Endothelial cell of umbilical vein (primary cell): ENCODE data around the gene MFSD6. TPM values are rescaled to one million over a fixed set of nuclear protein-coding genes. Genes with fewer than 3 reads are reported as not detected.
A peak's percentile ranks its signal among the peaks of the same experiment; 100 is the strongest.

Experiments
- BruUV-seq: library from RNA; stranded (reverse); fragments of 400-500 nt; replicated peaks from 2 replicates; lab custom pipeline; 2021; lab: Mats Ljungman, UMichigan
- CTCF ChIA-PET: fragments of 300-600, 350-600 bp; sonication (Branson Sonifier 250); formaldehyde crosslinking; loops from one replicate; lab custom pipeline; 2021; ENCODE audit warnings: antibody characterized with exemption, inconsistent platforms; lab: Charles Lee
- POLR2A ChIA-PET: fragments of 300-600, 350-600 bp; sonication (Branson Sonifier 250); formaldehyde crosslinking; loops from one replicate; lab custom pipeline; 2021; ENCODE audit warnings: antibody characterized with exemption, inconsistent platforms; lab: Charles Lee
- DNase-seq: peaks from one replicate; pipeline ENCODE4 v3.0.0-alpha.2; 2011; ENCODE audit warnings: low read depth, low spot score
- FAIRE-seq: peaks from 2 replicates; lab custom pipeline; 2011; peaks lifted over from hg19 to GRCh38; lab: Jason Lieb, UNC
- H2AFZ ChIP-seq: 2 replicates; pipeline ENCODE4 v1.6.0; 2012; ENCODE audit warnings: low read depth, low read length, control low read depth, inconsistent platforms
- H3K27ac ChIP-seq: 2 replicates; pipeline ENCODE4 v1.5.1; 2011; ENCODE audit warnings: low read depth, mild to moderate bottlenecking, control low read depth, low read length, moderate library complexity; ENCODE audit not compliant: insufficient read depth
- H3K27me3 ChIP-seq, 2 experiments: 2 replicates each; pipeline versions ENCODE4 v1.6.0 to v1.6.1; 2011; ENCODE audit warnings: low read length in 2 of 2, mixed read lengths in 1 of 2; ENCODE audit not compliant: control insufficient read depth in 2 of 2, insufficient read depth in 2 of 2
- H3K36me3 ChIP-seq, 2 experiments: 2 replicates in 1 of 2; 3 replicates in 1 of 2; pipeline ENCODE4 v1.5.1; 2011; ENCODE audit warnings: low read length in 2 of 2, mild to moderate bottlenecking in 1 of 2, moderate library complexity in 1 of 2; ENCODE audit not compliant: control insufficient read depth in 2 of 2, insufficient read depth in 2 of 2; ENCODE audit errors: extremely low read depth in 1 of 2
- H3K4me1 ChIP-seq: 3 replicates; pipeline ENCODE4 v1.5.1; 2011; ENCODE audit warnings: mild to moderate bottlenecking, low read length; ENCODE audit not compliant: control insufficient read depth, insufficient read depth; ENCODE audit errors: extremely low read depth
- H3K4me2 ChIP-seq: 2 replicates; pipeline ENCODE4 v1.6.1; 2011; ENCODE audit warnings: low read length, control low read depth, mixed read lengths; ENCODE audit not compliant: insufficient read depth
- H3K4me3 ChIP-seq, 3 experiments: fragments of 200-600 bp in 1 of 3; sonication (generic), shearing (Covaris generic) in 1 of 3; replicated peaks in 1 of 3; 2 replicates each; pipeline ENCODE4 v1.5.1; 2011 to 2016; ENCODE audit warnings: control low read depth in 3 of 3, low read length in 3 of 3, mild to moderate bottlenecking in 2 of 3, inconsistent platforms in 1 of 3, low read depth in 1 of 3, moderate library complexity in 1 of 3; ENCODE audit not compliant: insufficient read depth in 1 of 3
- H3K79me2 ChIP-seq: 2 replicates; pipeline ENCODE4 v1.6.0; 2012; ENCODE audit warnings: low read length, inconsistent platforms; ENCODE audit not compliant: control insufficient read depth, insufficient read depth
- H3K9ac ChIP-seq: replicated peaks from 2 replicates; pipeline ENCODE3; 2011; ENCODE audit warnings: low read length, control low read depth; ENCODE audit not compliant: insufficient read depth; ENCODE audit errors: extremely low read depth
- H3K9me1 ChIP-seq: replicated peaks from 3 replicates; pipeline ENCODE4 v1.6.0; 2011; ENCODE audit warnings: mild to moderate bottlenecking, low read length; ENCODE audit not compliant: control insufficient read depth, insufficient read depth; ENCODE audit errors: extremely low read depth
- H3K9me3 ChIP-seq: replicated peaks from 2 replicates; pipeline ENCODE4 v1.5.1; 2012; ENCODE audit warnings: low read length, inconsistent platforms; ENCODE audit not compliant: control insufficient read depth, insufficient read depth
- H4K20me1 ChIP-seq: replicated peaks from 2 replicates; pipeline ENCODE3; 2011; ENCODE audit warnings: mild to moderate bottlenecking, low read length; ENCODE audit not compliant: control insufficient read depth, insufficient read depth; ENCODE audit errors: extremely low read depth
- CTCF ChIP-seq, 2 donors: IDR thresholded peaks; 1 replicate in 1 of 2; 2 replicates in 1 of 2; pipeline ENCODE4 v1.5.1; 2011; ENCODE audit warnings: low read length in 2 of 2, mild to moderate bottlenecking in 2 of 2, moderate library complexity in 2 of 2, control low read depth in 1 of 2, inconsistent platforms in 1 of 2, low read depth in 1 of 2; ENCODE audit not compliant: insufficient read depth in 1 of 2; ENCODE audit errors: extremely low read depth in 1 of 2
- EZH2 ChIP-seq: IDR thresholded peaks from 2 replicates; pipeline ENCODE4 v1.6.1; 2012; ENCODE audit warnings: borderline replicate concordance, low read depth, mild to moderate bottlenecking, moderate library complexity, low read length, inconsistent platforms; ENCODE audit not compliant: severe bottlenecking
- FOS ChIP-seq: IDR thresholded peaks from 2 replicates; pipeline ENCODE4 v1.6.1; 2011; ENCODE audit warnings: mild to moderate bottlenecking, low read length, moderate library complexity, borderline replicate concordance; ENCODE audit not compliant: insufficient read depth
- GATA2 ChIP-seq: IDR thresholded peaks from 2 replicates; pipeline ENCODE4 v1.7.0; 2011; ENCODE audit warnings: low read depth, mild to moderate bottlenecking, moderate library complexity, mixed read lengths, low read length; ENCODE audit not compliant: insufficient read length, insufficient read depth
- JUN ChIP-seq: IDR thresholded peaks from 2 replicates; pipeline ENCODE4 v1.6.1; 2011; ENCODE audit warnings: borderline replicate concordance, low read depth; ENCODE audit not compliant: insufficient read length, insufficient read depth
- MAX ChIP-seq: IDR thresholded peaks from 2 replicates; pipeline ENCODE4 v1.6.1; 2011; ENCODE audit not compliant: insufficient read depth, insufficient read length
- MYC ChIP-seq: IDR thresholded peaks from one replicate; pipeline ENCODE4 v1.6.1; 2011; ENCODE audit warnings: mild to moderate bottlenecking, low read depth, low read length
- POLR2A ChIP-seq: IDR thresholded peaks from 2 replicates; pipeline ENCODE4 v1.6.1; 2012; ENCODE audit warnings: low read depth, mild to moderate bottlenecking, control low read depth, low read length
- POLR2AphosphoS5 ChIP-seq: IDR thresholded peaks from 2 replicates; pipeline ENCODE4 v1.6.1; 2012; ENCODE audit warnings: low read depth, mild to moderate bottlenecking, control low read depth, low read length, moderate library complexity; ENCODE audit not compliant: insufficient read depth
- dilution Hi-C: fragments of 300-500 bp; cut with MboI; formaldehyde crosslinking; loops from one replicate; pipeline ENCODE4 v1.15.0; 2019; ENCODE audit warnings: low sequenced_read_pairs; ENCODE audit not compliant: extremely low pct_ligation_motif_present
- intact Hi-C: fragments of 100-400 bp; cut with micrococcal nuclease; formaldehyde crosslinking; loops from one replicate; pipeline ENCODE4 v1.10.0; 2022
- polyA plus RNA-seq, 4 experiments: library from polyadenylated mRNA; depleted of rRNA in 3 of 4; stranded (reverse) in 3 of 4; unstranded in 1 of 4; fragments of >200 nt; gene quantifications; 2 replicates each; pipeline versions ENCODE4 v1.2.1 to v1.2.3, GENCODE V29; 2011 to 2012; ENCODE audit warnings: missing spikeins in 1 of 4
- total RNA-seq: library from RNA; stranded (reverse); gene quantifications from 2 replicates; pipeline ENCODE4 v1.2.3, GENCODE V29; 2021

The MFSD6 gene
- total and polyA plus RNA-seq, 2 donors (not counting 3 experiments of a cell fraction or from before 2014, with no cell fraction given) = 4.3 to 4.5 TPM

GRCh38 chr2:190533968-190534309, 125.8 kb downstream of the MFSD6 start:
- H4K20me1 ChIP-seq = no peaks in the 10 kb centered on the region
- FAIRE-seq (no peak), DNase-seq (no peak)
- no peaks in the 10 kb centered on the region for H3K27me3 ChIP-seq
- intact Hi-C loops = loop anchor here (1.0 to 5.0 kb wide), 3 partner anchors 114 to 228 kb away; no protein-coding TSS in a partner anchor
- peak overlapping the region; percentile 72 for H2AFZ ChIP-seq
- H3K9ac ChIP-seq = peak overlapping the region; percentile 81
- dilution Hi-C loops = no loop called here
- TSS peak; percentile 66 for BruUV-seq
- TF ChIP-seq CTCF (IDR thresholded peaks at IDR 0.05; ENCODE audit: extremely low read depth in 1 of 2, insufficient read depth in 1 of 2, low read depth in 1 of 2, low read length in 2 of 2) = no peak
- TF ChIP-seq MYC = no peak
- TF ChIP-seq JUN = no peak
- H3K79me2 ChIP-seq = no peaks in the 10 kb centered on the region
- CTCF ChIA-PET = no interaction called here
- peak overlapping the region; percentile 3 for H3K27ac ChIP-seq
- H3K9me1 ChIP-seq = no peaks in the 10 kb centered on the region
- POLR2A ChIA-PET = interaction anchor here (0.7 kb wide), 1 partner anchor 15 kb away, joined by 3 read pairs; no protein-coding TSS in a partner anchor
- H3K36me3 ChIP-seq = no peaks in the 10 kb centered on the region
- H3K4me1 ChIP-seq = peaks cover 9% of the 10 kb centered on the region
- H3K4me2 ChIP-seq = peak overlapping the region; percentile 99
- H3K9me3 ChIP-seq = peaks cover under 1% of the 10 kb centered on the region
- peak overlapping the region; percentile 63 to 85 (median 66) for H3K4me3 ChIP-seq

- Histone ChIP-seq H3K36me3 (no peaks in the 10 kb centered on the region), H3K9ac (peak within 1 kb of the TSS; percentile 81), H3K4me1 (peaks cover 9% of the 10 kb centered on the region), H3K79me2 (no peaks in the 10 kb centered on the region), H2AFZ (peak within 1 kb of the TSS; percentile 72), H3K9me1 (no peaks in the 10 kb centered on the region), H3K27ac (peak within 1 kb of the TSS; percentile 3), H4K20me1 (no peaks in the 10 kb centered on the region), H3K4me2 (peak within 1 kb of the TSS; percentile 99), H3K9me3 (peaks cover 2% of the 10 kb centered on the region), H3K27me3 (no peaks in the 10 kb centered on the region), H3K4me3 (peak within 1 kb of the TSS; percentile 63 to 85 (median 66))
- dilution Hi-C loops = no loop called here
- FAIRE-seq (no peak), DNase-seq (peak; percentile 61)
- intact Hi-C loops = loop anchor here (1.0 to 5.0 kb wide), 3 partner anchors 114 to 228 kb away; no protein-coding TSS in a partner anchor
- TF ChIP-seq MYC (no peak), POLR2A (peak; percentile 59), POLR2AphosphoS5 (peak; percentile 82), MAX (no peak), JUN (no peak), CTCF (IDR thresholded peaks at IDR 0.05; ENCODE audit: extremely low read depth in 1 of 2, insufficient read depth in 1 of 2, low read depth in 1 of 2, low read length in 2 of 2) (no peak), FOS (no peak), EZH2 (no peak), GATA2 (no peak)
- BruUV-seq = no TSS peak
- POLR2A ChIA-PET = interaction anchor here (0.7 kb wide), 1 partner anchor 10 kb away, joined by 3 read pairs; no protein-coding TSS in a partner anchor
- CTCF ChIA-PET = no interaction called here
Observed at GRCh38 chr2:190534310-190535120, 126.4 kb downstream of the MFSD6 start, which contains the start of gene NEMP2. Gene NEMP2 (minus strand): TSS chr2:190534722. CDS start chr2:190534655, 67 bp downstream.
